Testis (tissue), 3 donors: ENCODE results near the gene AMOT. TPM values are rescaled to one million over a fixed set of nuclear protein-coding genes. Genes with fewer than 3 reads are reported as not detected.

Source experiments
- DNase-seq: peaks from one replicate; pipeline ENCODE4 v3.0.0-alpha.2; 2019
- H3K27ac ChIP-seq, 2 donors: fragments of 200-600 bp; sonication (generic); one replicate each; pipeline ENCODE4 v1.5.1; 2019
- H3K27me3 ChIP-seq: fragments of 200-600 bp; sonication (generic); one replicate; pipeline ENCODE4 v1.5.1; 2019
- H3K36me3 ChIP-seq: fragments of 200-600 bp; sonication (generic); one replicate; pipeline ENCODE4 v1.5.1; 2017; ENCODE audit warnings: low read depth; ENCODE audit errors: missing control alignments
- H3K4me1 ChIP-seq: fragments of 200-600 bp; sonication (generic); one replicate; pipeline ENCODE4 v1.5.1; 2019
- H3K4me3 ChIP-seq, 2 donors: fragments of 200-600 bp; sonication (generic); one replicate each; pipeline ENCODE4 v1.5.1; 2017 to 2019
- H3K9me3 ChIP-seq: fragments of 200-600 bp; sonication (generic); one replicate; pipeline ENCODE4 v1.5.1; 2017
- POLR2A ChIP-seq: fragments of 450-650 bp; IDR thresholded peaks from one replicate; pipeline ENCODE4 v1.6.1; 2017; ENCODE audit warnings: antibody characterized with exemption, mild to moderate bottlenecking, moderate library complexity
- WGBS, 2 donors: methylation state at CpG; one replicate each; pipeline ENCODE4 v1.1.5; 2018; 5-methylcytosine and 5-hydroxymethylcytosine counted together
- intact Hi-C: fragments of 100-400 bp; cut with DNase I; formaldehyde crosslinking; loops from one replicate; pipeline ENCODE4 v1.15.1; 2023; ENCODE audit warnings: low total_unique reads
- polyA plus RNA-seq: library from polyadenylated mRNA; stranded (reverse); fragments of 350-450 nt; fragmentation: Illumina TruSeq; extraction: RNeasy Lipid Tissue Mini Kit (QIAGEN cat#74804); gene quantifications from one replicate; pipeline ENCODE4 v1.2.3, GENCODE V29; 2014; ENCODE audit warnings: low read depth, low replicate concordance; ENCODE audit not compliant: insufficient read depth
- total RNA-seq, 2 donors: library from RNA; depleted of rRNA; stranded (reverse); fragments of >200 nt; gene quantifications; one replicate each; pipeline ENCODE4 v1.2.3, GENCODE V29; 2016
- TF ChIP-seq, protein P1 (sequence below), 3 experiments: fragments of 450-650 bp in 2 of 3; fragments of 200-600 bp in 1 of 3; sonication (generic) in 1 of 3; IDR thresholded peaks; one replicate each; pipeline ENCODE4 v1.5.1; 2016 to 2019; ENCODE audit warnings: antibody characterized with exemption in 3 of 3, mild to moderate bottlenecking in 2 of 3, moderate library complexity in 1 of 3

The AMOT gene
- total and polyA plus RNA-seq, 3 donors from 2014 or later: 11.7 to 22.5 (median 14.9) TPM

DNA sequence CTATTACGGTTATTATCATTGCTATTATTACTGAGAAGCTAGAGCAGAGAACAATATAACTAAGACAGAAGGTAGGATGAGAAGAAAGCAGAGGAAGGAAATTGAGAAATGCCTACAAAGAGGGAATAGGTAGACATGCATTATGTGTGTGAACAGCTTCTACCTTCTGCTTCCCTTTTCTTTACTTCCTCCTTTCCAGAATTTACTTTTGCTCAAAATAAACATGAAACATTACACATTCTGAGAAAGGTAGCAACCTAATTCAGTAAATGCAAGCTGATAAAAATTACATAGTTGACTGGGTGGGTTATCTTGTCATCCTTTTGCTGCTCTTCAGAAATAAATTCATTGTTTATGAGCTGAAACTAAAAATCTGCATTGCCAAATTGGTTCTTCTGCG, 54.6 kb downstream of the AMOT start:
- WGBS, 2 donors: 88 to 96% methylated on average over 2 of the region's 2 CpGs
- intact Hi-C loops: no loop called here

DNA sequence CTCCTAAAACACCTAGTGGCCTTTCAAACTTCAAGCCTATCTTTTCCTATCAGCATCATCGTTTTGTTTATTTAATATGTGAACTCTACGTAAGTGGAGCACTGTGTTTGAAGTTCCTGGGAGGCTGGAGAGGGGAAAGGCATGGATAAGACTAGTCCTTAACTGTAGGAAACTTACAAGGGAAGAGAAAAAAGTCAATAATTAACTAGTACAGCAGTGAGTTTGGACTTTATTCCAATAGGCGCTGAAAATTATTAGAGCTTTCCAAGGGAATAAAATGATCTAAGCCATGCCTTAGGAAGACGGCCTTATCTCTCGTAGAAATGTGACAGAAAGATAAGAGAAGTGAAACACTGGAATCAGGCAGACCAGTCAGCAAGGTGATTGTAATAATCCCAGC, 55.3 kb downstream of the AMOT start:
- 86% methylated on average over 5 of the region's 5 CpGs for WGBS, 2 donors
- intact Hi-C loops: no loop called here
- no peak overlapping the region for H3K4me3 ChIP-seq
- no peaks in the 10 kb centered on the region for H3K27me3 ChIP-seq
- TF ChIP-seq, protein P1, sequence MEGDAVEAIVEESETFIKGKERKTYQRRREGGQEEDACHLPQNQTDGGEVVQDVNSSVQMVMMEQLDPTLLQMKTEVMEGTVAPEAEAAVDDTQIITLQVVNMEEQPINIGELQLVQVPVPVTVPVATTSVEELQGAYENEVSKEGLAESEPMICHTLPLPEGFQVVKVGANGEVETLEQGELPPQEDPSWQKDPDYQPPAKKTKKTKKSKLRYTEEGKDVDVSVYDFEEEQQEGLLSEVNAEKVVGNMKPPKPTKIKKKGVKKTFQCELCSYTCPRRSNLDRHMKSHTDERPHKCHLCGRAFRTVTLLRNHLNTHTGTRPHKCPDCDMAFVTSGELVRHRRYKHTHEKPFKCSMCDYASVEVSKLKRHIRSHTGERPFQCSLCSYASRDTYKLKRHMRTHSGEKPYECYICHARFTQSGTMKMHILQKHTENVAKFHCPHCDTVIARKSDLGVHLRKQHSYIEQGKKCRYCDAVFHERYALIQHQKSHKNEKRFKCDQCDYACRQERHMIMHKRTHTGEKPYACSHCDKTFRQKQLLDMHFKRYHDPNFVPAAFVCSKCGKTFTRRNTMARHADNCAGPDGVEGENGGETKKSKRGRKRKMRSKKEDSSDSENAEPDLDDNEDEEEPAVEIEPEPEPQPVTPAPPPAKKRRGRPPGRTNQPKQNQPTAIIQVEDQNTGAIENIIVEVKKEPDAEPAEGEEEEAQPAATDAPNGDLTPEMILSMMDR (IDR thresholded peaks at IDR 0.05): no peak
- TF ChIP-seq POLR2A: no peak
- DNase-seq: no peak
- no peak overlapping the region for H3K27ac ChIP-seq
- H3K9me3 ChIP-seq: no peaks in the 10 kb centered on the region
- no peaks in the 10 kb centered on the region for H3K4me1 ChIP-seq
- no peaks in the 10 kb centered on the region for H3K36me3 ChIP-seq

More for the DNA sequence above, 54.6 kb downstream of the AMOT start:
- Histone ChIP-seq H3K9me3 (no peaks in the 10 kb centered on the region), H3K4me1 (no peaks in the 10 kb centered on the region), H3K4me3 (no peak overlapping the region), H3K27me3 (no peaks in the 10 kb centered on the region), H3K36me3 (no peaks in the 10 kb centered on the region), H3K27ac (no peak overlapping the region)
- TF ChIP-seq POLR2A: no peak
- TF ChIP-seq, protein P1 (IDR thresholded peaks at IDR 0.05): no peak
- DNase-seq: no peak

DNA sequence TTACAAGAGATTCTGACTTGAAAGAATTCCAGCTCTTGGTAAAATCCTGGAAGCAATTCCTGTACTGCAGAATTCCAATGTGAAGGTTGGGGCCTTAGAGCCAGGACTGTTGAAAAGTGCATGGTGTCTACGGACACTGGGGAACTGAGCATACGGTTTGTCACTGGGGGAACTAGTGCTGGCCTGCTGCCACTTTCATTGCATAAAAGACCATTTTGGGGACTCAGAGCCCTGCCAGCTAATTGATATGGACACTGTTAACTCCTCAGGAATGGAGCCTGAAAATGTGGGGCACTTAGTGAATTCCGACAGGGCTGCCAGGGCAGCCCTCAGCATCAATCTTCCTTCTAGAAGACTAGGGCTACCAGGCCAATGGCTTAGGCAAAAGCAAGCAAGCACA, 55.9 kb downstream of the AMOT start:
- Histone ChIP-seq H3K27me3 (no peaks in the 10 kb centered on the region), H3K4me3 (no peak overlapping the region), H3K4me1 (no peaks in the 10 kb centered on the region), H3K9me3 (no peaks in the 10 kb centered on the region), H3K36me3 (no peaks in the 10 kb centered on the region), H3K27ac (no peak overlapping the region)
- no peak for TF ChIP-seq POLR2A
- TF ChIP-seq, protein P1 (IDR thresholded peaks at IDR 0.05): no peak
- intact Hi-C loops: no loop called here
- DNase-seq: no peak
- WGBS, 2 donors: 79 to 83% methylated on average over 2 to 3 of the region's 3 CpGs

DNA sequence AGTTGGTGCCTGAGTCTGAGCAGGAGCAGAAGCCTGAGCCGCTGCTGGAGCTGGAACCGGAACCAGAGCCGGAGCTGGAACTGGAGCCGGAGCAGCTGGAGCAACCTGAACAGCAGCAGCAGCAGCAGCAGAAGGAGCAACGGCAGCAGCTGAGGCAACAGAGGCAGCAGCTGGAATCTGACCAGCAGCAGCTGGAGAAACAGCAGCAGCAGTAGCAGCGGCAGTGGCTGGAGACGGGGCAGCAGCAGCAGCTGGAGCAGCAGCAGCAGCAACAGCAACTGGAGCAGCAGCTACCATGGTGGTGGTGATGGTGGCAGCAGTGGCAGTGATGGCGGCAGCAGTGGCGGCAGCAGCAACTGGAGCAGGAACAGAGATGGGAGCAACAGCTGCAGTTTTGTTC, 61.5 kb downstream of the AMOT start:
- intact Hi-C loops: no loop called here
- TF ChIP-seq POLR2A: no peak
- TF ChIP-seq, protein P1 (IDR thresholded peaks at IDR 0.05): no peak
- Histone ChIP-seq H3K36me3 (no peaks in the 10 kb centered on the region), H3K4me1 (no peaks in the 10 kb centered on the region), H3K27me3 (no peaks in the 10 kb centered on the region), H3K4me3 (no peak overlapping the region), H3K9me3 (no peaks in the 10 kb centered on the region), H3K27ac (no peak overlapping the region)
- DNase-seq: no peak
- 63% methylated on average over 9 of the region's 9 CpGs; no CpG with 5 or more reads in 1 of the 2 donors for WGBS, 2 donors

DNA sequence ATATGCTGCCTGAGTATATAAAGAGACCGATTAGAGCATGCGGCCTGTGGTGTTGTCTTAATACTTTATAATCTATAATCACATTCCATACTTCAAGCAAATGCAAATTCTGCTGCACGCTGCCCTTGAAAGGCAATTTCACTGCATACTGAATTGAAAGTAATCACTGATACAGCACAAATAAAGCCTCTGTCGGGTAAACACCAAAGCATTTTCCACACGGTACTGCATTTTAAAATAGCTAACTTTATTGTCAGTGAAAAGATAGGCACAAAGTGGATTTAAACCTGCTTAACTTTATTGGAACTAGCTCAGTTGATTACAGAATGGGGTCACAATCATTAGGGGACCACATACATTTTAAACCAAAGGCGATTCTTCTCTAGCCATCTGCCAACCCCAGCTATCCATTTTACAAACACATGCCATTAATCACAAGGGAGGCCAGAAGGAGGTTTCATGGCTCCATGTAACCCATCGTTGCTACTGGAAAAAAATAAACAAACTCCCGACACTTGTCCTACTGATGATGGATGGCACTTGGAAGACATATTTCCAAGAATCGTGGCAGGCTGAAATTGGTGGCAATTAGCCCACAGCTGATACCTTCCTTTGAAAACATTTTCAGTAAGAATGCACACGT, 65.9 kb downstream of the AMOT start:
- intact Hi-C loops: no loop called here
- no peaks in the 10 kb centered on the region for H3K4me1 ChIP-seq
- H3K36me3 ChIP-seq: no peaks in the 10 kb centered on the region
- H3K27ac ChIP-seq: no peak overlapping the region
- H3K4me3 ChIP-seq: no peak overlapping the region
- H3K27me3 ChIP-seq: no peaks in the 10 kb centered on the region
- 85 to 88% methylated on average over 8 to 10 of the region's 10 CpGs for WGBS, 2 donors
- TF ChIP-seq, protein P1 (IDR thresholded peaks at IDR 0.05): no peak
- DNase-seq: no peak
- H3K9me3 ChIP-seq: no peaks in the 10 kb centered on the region
